Right ventricle myocardium inferior (tissue), 1 donor: ENCODE measurements around the gene AEBP1. TPM values are rescaled to one million over a fixed set of nuclear protein-coding genes. Genes with fewer than 3 reads are reported as not detected.
A peak's percentile ranks its signal among the peaks of the same experiment; 100 is the strongest.

ENCODE experiments used
- ATAC-seq: fragments of 200-7000 bp; cut with Tn5 transposase; one replicate; pipeline ENCODE4 v1.9.1; 2020; ENCODE audit warnings: mild to moderate bottlenecking, moderate library complexity
- DNase-seq: peaks from one replicate; pipeline ENCODE4 v3.0.0; 2021; ENCODE audit errors: missing footprints
- intact Hi-C: fragments of 100-400 bp; cut with DNase I; formaldehyde crosslinking; loops from one replicate; pipeline ENCODE4 v1.11.0; 2022
- total RNA-seq: library from RNA; stranded (reverse); fragmentation: NEBNext Ultra II Directional; extraction: Animal tissue kit (Norgen Biotek cat#: 25700); gene quantifications from one replicate; pipeline ENCODE4 v1.2.1, GENCODE V29; 2021
- donor health status: DM: no; HTN: yes; CAD: no; lungs with severe emphysema.

The AEBP1 gene
- total RNA-seq, 1 donor from 2014 or later = 13.6 TPM

DNA sequence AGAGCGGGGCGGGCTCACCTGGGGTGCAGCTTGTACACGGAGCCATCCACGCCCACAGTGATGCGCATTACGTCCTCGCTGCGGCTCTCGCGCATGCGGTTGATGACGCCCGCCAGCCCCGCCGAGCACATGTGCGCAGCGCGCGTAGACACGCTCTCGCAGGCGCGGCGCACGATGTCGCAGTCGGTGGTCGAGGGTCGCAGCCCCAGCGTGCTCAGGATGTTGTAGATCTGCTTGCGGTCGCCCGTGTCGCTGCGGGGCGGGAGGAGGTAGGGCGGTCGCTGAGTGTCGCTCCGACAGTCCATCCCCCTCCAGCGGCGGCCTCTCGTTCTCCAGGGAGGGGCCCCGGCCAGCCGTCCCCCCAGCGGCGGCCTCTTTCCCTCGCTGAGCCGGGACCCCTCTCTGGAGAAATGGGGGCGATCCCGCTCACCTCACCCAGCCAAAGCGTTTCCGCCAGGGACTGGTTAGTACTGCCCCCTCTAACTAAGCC, 41.4 kb downstream of the AEBP1 start:
- intact Hi-C loops = no loop called here
- DNase-seq (no peak), ATAC-seq (peak; percentile 14)

DNA sequence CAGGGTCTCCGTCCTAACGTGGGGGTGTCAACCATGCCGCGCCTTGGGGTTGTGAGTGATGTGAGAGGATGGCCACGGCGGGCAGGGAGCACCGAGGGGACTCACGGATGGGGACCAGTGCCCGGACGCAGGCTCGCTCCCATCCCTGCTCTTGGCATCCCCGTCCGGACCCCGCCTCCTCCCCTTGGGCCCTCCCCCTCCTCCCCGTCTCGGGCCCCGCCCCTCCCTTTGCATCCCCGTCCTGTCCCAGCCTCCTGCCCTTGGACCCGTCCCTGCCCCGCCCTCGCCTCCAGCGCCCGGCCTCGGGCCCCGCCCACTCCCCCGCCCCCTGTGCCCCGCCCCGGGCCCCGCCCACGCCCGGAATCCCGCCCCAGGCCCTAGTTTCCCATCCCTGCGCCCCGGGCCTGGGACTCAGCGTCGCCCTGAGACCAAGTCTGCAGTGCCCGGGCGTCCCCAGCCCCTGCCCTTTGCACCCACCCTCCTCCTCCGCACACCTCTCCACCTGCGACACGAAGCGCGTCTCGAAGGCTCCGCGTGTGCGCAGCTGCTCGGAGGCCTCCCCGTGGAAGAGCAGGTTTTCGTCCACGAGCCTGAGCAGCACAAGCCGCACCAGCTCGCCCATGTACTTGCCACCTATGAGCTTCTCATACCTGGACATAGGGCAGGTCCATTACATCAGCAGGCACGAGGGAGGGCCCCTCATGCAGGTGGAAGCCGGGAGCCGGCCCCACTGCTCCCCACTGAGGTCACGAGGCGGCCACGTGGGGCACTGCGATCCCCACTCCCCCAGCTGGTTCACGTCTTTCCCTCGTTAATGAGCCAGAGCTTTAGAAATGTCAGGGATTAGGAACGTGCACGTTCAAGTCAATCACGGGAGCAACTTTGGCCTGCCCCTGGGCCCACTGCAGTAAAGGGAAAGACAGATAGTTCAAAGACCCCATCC, 42.1 kb downstream of the AEBP1 start:
- intact Hi-C loops = no loop called here
- ATAC-seq (peak; percentile 93), DNase-seq (peak; percentile 90)

DNA sequence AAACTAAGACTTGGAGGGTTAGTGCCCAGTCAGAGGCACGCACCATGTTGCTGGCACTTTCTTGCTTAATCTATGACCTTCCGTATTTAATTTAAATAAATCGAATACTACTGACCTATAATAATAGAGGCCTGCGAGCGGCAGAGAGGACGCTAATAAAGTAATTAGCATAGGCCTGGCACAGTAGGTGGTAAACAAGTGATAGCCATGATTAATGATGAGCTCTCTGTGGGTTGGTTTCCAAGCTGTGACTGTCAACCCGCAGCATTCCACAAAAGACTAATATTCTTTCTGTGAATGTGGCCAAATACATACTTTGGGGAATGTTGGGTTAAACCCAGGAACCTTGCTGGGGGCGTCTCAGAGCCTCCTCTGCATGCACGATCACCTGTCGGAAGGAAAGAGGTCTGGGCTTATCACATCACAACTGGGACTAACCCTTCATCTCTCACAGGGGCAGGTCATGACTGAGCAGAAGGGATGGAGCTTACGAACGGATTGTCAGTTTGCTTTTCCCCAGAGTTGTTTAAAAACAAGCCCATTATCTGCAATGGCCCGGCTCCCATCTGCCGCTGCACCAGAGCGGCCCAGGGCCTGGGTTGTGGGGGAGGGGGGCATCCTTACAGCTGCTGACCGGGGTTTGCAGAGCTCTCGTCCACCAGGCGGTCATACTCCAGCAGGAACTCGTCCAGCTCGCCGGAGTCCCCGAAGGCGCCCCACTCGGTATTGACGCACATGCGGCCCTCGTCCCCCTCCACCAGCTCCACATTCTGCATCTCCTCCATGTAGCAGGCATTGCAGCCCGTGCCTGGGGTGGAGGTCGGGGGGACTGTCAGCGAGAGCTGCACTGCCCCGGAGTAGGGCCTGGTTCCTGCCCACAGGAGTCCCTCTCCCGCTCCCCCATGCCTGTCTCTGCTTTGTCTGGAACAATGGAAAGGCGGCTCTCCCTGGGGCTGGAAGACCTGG, 43.2 kb downstream of the AEBP1 start:
- ATAC-seq (no peak), DNase-seq (no peak)
- intact Hi-C loops = no loop called here

DNA sequence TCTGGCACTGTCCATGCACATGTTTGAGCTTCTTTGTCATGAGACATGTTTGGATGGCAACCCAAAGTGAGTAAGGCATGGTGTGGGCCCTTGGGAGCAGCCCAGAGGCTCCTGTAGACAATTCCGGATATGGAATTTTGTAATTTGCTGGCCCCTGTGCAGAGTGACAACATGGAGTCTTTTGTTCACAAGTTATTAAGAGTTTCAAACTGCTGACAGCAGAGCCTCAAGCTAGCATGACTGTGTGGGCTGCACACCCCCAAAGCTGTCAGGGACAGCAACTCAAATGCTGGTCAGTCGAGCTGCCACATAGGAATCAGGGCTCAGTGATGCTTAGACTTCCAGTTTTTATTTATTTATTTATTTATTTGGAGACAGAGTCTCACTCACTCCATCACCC, 44.0 kb downstream of the AEBP1 start:
- ATAC-seq (no peak), DNase-seq (no peak)
- intact Hi-C loops = no loop called here

DNA sequence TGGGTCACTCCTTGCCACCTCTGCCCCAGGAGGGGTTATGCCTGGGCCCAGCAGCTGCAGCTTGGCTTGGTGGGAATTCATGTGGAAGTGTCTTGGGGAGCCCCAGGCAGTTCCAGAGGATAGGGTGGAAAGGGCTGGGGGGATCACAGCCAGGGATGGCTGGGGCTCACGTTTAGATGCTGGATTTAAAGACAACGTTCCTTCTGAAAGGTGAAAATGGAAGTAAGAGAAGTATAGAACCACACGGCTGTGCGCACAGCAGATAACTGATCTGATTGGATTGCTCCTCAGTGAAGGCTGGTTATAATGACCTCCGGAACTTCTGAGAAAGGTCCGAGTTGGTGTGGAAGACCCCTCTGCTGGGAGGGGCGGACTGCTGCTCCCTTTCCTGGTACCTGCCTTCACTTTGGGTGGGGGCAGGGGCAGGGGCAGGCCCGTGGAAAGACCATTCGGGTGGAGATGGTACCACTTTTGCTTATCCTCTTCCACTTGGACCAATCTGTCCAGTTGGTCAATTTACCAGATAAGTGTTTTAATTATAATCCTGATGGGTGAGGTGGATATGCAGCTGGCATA, 44.9 kb downstream of the AEBP1 start:
- ATAC-seq (no peak), DNase-seq (no peak)
- intact Hi-C loops = no loop called here

DNA sequence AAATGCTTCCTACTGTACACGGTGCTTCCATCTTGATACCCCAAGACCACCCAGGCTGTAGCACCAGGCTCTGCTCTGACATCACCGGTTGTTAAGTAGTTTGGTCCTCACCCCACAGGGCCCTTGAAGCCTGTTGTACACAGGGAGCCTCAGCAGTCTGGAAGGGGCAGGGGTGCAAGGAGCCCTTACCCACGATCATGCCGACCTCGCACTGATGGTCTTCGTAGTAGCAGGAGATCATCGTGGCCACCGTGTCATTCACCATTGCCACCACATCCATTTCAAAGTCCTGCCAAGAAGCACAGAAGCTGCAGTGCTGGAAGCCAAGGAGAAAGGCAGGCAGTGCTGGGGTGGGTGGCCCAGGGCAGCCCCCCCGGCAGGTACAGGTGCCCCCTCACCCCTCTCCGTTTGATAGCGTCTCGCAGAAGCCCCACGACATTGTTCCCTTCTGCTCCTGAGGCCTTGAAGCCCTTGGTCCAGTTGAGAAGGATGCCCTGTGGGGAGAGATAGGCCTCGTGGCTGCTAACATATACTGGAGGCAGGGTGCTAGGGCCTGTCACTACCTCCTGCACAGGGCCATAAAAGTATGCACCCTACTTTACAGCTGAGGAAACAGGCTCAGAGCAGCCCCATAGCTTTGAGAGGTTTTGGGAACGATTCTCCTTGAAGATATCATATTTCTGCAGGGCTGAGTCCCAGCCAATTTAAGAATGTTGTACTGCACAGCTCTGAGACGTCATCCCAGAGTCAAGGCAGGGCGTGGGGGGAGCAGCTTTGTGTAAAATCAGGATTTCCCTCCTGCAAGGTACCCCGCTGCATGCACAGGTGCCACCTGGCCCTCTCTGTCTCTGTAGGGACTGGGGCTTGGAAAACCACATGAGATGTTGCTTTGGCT, 45.7 kb downstream of the AEBP1 start:
- DNase-seq (no peak), ATAC-seq (no peak)
- intact Hi-C loops = no loop called here

DNA sequence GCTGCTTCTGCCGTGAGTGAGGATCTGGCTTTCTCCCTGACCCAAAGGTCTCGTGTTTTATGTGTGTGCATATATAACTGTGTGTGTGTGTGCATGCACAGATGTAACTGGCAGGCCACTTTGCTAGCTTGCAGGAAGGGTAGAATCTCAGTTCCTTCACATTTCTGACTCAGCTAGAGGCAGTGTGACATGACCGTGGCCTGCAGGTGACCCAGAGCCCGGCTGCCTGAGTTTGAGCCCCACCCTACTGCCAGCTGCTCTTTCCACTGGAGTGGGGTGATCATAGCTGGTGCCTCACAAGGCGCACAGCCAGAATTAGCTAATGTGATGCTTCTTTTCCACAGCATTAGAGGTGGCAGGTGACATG, 46.3 kb downstream of the AEBP1 start:
- intact Hi-C loops = no loop called here
- ATAC-seq (no peak), DNase-seq (no peak)

DNA sequence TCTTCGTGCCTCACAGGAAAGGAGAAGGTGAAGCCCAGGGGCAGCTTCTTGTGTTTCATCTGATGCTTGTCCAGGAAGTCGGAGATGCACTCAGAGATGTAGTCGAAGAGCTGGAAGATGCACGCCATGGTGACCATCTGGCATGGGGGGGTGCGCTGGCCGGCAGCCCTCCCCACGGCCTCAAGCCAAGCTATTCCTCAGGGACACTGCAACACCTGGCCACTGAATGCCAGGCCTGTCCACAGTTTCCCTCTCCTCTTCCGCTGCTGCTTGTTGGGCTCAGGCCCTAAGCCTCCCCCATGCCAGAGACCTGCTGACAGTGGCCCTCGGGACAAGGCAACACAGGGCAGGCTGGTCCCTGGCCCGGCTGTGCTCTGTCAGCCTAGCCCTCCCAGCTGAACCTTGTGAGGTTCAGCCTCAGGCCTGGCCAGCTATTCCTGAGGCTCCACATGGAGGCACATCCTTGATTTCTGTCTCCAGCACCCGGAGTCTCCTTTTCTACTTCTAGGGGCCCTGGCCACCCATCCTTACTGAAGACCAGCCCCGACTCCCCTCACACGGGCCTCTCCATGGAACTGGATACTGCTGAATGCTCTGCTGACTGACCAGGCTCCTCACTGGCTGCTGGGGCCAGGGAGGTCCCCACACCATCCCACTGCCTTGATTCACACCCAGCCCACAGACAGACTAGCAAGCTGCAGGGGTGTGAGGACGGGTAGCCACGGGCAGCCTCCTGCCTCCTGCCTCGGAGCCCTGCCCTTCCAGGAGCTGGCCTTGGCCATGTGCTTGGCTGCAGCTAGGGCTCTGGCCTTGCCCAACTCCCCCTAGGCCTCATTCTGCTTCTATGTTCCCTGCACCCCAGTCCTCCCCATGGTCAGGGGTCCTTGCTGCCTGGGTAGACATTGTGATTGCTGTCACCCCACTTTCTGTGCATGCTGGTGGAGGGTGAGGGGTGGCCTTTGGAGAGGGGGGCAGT, 47.1 kb downstream of the AEBP1 start:
- ATAC-seq (no peak), DNase-seq (no peak)
- intact Hi-C loops = no loop called here

DNA sequence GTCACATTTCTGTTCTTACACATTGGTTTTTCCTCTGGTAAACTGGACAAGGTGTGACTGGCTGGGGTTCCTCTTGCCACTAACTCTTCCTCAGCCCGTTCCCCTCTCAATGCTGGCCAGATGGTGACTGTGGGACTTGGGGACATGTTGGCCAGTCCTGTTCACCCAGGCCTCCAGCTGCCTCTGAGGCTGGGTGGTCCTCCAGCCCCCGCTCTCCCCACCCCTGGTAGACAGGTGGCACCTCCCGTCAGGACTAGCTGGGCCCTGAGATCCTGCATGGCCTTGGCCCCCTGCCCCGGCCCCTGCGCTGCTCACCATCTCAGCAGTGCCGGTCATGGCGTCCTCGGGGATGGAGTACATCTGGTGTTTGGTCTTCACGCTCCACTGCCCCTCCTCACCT, 47.8 kb downstream of the AEBP1 start:
- intact Hi-C loops = no loop called here
- DNase-seq (no peak), ATAC-seq (no peak)

DNA sequence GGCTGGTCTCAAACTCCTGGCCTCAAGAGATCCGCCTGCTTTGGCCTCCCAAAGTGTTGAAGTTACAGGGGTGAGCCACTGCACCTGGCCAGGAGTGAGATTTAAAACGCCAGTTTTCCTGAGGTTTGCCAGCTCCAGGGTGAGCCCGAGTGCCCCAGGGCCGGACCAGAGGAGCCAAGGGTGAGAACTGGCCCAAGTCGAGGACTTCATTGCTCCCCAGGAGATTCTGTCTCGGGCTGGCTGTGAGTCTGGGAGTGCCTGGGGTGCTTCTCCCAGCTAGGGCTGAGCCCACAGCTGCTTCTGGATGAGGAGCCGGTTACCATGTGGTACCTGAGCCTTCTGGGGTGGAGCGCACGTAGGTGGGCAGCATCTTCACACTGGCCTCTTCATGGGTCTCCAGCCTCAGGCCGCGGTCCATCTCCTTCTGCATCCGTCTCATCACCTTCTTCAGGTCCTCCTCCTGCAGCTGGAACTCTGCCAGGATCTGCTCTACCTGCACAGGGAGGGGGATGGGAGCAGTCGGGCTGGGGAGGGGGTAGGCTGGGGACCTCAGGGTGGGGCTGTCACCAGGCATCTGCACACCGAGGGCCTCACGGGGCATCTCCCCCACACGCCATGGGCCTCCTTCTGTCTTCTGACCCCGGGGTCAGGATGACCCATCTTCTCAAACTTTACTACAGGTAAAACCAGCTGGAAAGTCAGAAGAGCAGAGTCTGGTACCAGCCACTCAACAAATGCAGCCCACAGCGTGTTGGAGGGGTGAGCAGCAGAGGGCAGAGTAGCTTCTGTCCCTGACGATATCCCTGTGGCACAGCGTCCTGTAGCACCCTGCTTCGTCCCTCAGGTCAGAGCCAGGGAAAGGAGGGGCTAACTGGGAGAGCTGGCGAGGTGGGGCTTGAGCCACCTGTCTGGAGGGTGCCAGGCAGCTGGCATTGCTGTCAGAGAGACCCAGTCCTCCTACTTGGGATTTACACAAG, 49.1 kb downstream of the AEBP1 start:
- ATAC-seq (no peak), DNase-seq (no peak)
- intact Hi-C loops = no loop called here

DNA sequence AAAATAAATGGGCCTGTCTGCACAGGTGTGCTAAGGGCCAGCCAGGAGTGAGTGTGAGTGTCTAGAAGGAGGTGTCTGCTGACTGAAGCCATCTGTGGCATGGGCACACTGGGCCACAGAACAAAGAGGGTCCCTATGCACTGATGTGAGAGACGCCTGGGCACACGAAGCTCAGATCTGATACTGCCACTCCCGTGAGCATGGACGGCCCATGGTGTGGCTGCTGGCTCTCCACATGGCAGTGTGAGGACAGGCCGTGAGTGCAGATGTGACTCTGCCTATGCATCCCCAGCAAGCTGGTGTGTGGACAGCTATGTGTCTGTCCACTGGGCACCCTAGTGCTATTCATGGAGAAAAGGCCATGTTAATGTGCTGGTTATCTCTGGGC, 49.8 kb downstream of the AEBP1 start:
- no peak for ATAC-seq
- intact Hi-C loops = no loop called here
- DNase-seq = no peak

DNA sequence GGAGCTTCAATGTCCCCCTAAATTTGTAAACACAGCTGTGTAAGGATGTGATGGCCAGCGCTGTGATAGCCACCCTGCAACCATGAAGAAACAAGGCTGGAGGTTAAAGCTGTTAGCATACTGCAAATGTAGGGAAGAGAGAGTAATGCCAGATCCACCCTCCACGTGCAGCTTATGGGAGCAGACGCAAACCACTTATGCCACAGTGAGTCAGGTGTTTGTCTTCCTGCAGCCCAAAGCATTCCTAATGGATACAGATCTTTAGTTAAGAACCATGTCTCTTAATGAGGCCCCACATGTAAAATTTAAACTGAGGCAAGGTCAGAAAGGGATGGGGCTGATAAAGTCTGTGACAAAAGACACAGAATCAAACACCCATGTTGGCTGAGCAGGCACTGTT, 50.6 kb downstream of the AEBP1 start:
- ATAC-seq (no peak), DNase-seq (no peak)
- intact Hi-C loops = no loop called here

DNA sequence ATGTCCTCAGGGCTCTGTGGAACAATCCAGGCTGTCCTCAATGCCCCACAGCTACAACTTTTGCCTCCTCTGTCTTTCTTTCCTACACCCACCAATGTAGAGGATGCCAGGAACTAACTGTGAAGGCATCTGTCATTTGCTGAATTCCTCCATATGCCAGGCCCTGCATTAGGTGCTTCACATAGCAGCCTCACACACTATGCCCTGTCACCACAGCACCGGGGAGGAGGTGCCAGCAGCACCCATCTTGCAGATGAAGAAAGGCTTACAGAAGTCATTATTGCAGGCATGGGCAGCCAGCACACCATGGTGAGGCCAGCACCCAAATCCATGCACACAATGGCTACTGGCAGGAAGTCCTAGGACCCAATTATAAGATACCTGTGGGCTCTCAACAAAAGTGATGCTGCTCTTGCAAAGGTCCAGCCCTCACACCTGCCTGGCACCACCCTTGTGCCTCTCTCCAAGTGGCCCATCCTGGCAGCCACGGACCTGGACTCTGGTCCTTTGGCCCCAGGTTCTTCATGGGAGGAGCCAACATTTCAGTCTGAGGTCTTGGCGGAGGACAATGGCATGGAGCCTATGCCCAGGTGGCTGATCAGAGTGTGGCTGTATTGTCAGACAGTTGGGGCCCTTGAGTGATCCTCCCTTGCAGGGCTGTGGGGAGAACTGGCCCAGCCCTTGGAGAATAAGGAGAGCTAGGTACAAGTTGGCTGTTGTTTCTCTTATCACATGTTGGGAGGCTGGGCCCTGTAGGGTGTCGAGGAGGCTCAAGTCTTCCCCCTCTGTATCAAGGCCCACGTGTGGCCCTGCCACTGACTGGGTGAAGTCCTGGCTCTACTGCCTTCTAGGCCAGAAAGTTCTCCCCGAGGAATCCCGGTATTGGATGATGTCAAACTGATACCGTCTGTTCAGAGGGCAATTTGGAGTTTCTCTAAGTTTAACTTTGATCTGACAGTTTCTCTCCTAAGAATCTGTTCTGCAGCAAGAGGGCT, 51.3 kb downstream of the AEBP1 start:
- DNase-seq = no peak
- intact Hi-C loops = no loop called here
- ATAC-seq = no peak

DNA sequence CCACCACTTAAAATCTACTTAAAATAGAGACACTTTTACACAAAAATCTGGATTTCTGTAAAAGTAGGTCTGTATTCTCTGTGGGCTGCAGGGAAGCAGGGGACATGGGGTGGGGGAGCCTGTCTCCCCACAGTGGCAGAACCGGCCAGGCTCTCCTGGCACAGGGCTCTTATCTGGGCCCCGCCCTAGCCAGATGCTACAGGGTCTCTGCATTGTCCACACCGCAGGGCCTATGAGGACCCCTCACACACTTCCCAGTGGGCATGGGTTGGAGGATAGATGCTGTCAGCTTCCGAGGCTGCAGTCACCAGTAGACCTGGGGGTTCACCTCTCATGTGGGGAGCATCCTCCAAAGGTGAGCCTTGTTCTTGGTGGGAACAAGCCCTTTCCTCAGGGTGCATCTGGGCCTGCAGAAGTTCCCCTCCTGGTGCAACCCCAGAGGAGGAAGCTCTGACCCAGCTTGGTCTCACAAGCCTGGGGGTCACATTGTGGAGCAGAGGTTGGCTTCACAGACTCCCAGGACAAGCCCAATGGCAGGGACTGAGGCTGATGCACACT, 52.4 kb downstream of the AEBP1 start:
- DNase-seq (no peak), ATAC-seq (no peak)
- intact Hi-C loops = no loop called here
